Esophagus (tissue), 2 donors: Measurements from ENCODE around the gene LSM10. TPM values are rescaled to one million over a fixed set of nuclear protein-coding genes. Genes with fewer than 3 reads are reported as not detected.

Source experiments
- H3K27ac ChIP-seq, 2 donors: one replicate each; pipeline ENCODE4 v1.5.1; 2013; ENCODE audit warnings: low read depth in 2 of 2, mild to moderate bottlenecking in 2 of 2, inconsistent platforms in 1 of 2, low read length in 1 of 2, moderate library complexity in 1 of 2
- H3K27me3 ChIP-seq, 2 donors: one replicate each; pipeline ENCODE4 v1.6.1; 2013; ENCODE audit warnings: low read length in 2 of 2, control low read depth in 1 of 2, mild to moderate bottlenecking in 1 of 2; ENCODE audit not compliant: insufficient read depth in 2 of 2, control insufficient read depth in 1 of 2
- H3K36me3 ChIP-seq, 2 donors: one replicate each; pipeline ENCODE4 v1.6.1; 2013; ENCODE audit warnings: low read length in 1 of 2; ENCODE audit not compliant: control insufficient read depth in 2 of 2, insufficient read depth in 2 of 2
- H3K4me1 ChIP-seq, 2 donors: one replicate each; pipeline ENCODE4 v1.6.1; 2013; ENCODE audit warnings: low read length in 1 of 2; ENCODE audit not compliant: control insufficient read depth in 2 of 2, insufficient read depth in 2 of 2
- H3K4me3 ChIP-seq, 2 donors: one replicate each; pipeline ENCODE4 v1.5.1; 2013; ENCODE audit warnings: low read length in 2 of 2, mild to moderate bottlenecking in 2 of 2, low read depth in 1 of 2, moderate library complexity in 1 of 2
- H3K9me3 ChIP-seq, 2 donors: one replicate each; pipeline ENCODE4 v1.6.1; 2013; ENCODE audit warnings: mild to moderate bottlenecking in 2 of 2, low read depth in 1 of 2, low read length in 1 of 2, moderate library complexity in 1 of 2; ENCODE audit not compliant: control insufficient read depth in 2 of 2, insufficient read depth in 1 of 2
- WGBS, 2 donors: extraction: QIAGEN DNeasy Blood & Tissue Kit; methylation state at CpG; one replicate each; pipeline ENCODE4 v1.1.7; 2013; 5-methylcytosine and 5-hydroxymethylcytosine counted together
- polyA plus RNA-seq, 2 donors: library from polyadenylated mRNA; stranded (reverse); fragments of 200-250 nt; gene quantifications; one replicate each; pipeline ENCODE4 v1.2.3, GENCODE V29; 2013
- donor health status: healthy with polysubstance abuse.
- donor health status: Bipolar disorder and iron deficiency.

The LSM10 gene
- polyA plus RNA-seq, 2 donors: 16.8 to 30.7 TPM

- Histone ChIP-seq H3K4me3 (no peak overlapping the region), H3K27me3 (no peaks in the 10 kb centered on the region), H3K27ac (peak overlapping the region in 1 of 2 donors; percentile 40), H3K9me3 (no peaks in the 10 kb centered on the region), H3K4me1 (peaks cover 0 to 2% of the 10 kb centered on the region in 2 donors), H3K36me3 (peaks cover 4 to 11% of the 10 kb centered on the region in 2 donors)
- 60 to 86% methylated on average over 5 of the region's 5 CpGs for WGBS, 2 donors
These were observed 17.5 kb downstream of the LSM10 start for GRCh38 chr1:36380143-36380619.

DNA sequence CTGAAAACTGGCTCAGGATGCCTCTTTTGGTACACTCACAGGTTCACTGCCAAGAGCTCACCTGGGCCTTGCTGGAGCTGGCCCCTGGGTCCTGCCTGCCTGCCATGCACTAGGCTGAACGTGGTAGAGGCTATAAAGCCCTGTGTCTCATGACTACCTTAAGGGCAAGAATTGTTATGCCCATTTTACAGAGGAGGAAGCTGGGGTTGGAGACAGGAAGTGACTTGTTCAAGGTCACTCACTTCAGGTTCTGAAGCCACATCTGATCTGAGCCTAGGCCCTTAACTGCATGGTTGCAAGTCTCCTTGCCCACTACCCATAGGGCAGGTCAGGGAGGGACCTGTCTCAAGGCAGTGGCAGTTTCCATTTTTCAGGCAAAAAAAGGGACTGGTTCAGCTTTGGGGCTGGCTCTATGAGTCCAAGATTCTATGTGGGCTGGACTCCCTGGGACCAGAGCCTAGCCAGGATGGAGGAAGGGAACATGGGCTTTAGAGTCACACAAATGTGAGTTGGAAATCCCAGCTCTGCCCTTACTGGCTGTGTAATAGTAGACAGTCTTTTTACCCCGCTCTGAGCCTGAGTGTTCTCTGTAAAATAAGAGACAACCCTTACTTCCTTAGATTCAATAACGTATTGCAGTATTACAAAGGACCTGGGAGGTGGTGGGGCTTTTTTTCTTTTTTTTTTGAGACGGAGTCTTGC lies 19.8 kb downstream of the LSM10 start:
- Histone ChIP-seq H3K4me1 (peaks cover 7 to 16% of the 10 kb centered on the region in 2 donors), H3K4me3 (no peak overlapping the region), H3K9me3 (no peaks in the 10 kb centered on the region), H3K27me3 (no peaks in the 10 kb centered on the region), H3K36me3 (peaks cover 4 to 11% of the 10 kb centered on the region in 2 donors), H3K27ac (peak overlapping the region in 1 of 2 donors; percentile 51)
- 75 to 77% methylated on average over 4 of the region's 4 CpGs for WGBS, 2 donors

- WGBS, 2 donors: 88% methylated on average over 3 of the region's 3 CpGs
- H3K27ac ChIP-seq: peak overlapping the region; percentile 92 to 98
- H3K4me3 ChIP-seq: no peak overlapping the region
- H3K36me3 ChIP-seq: peaks cover 0 to 8% of the 10 kb centered on the region in 2 donors
- no peaks in the 10 kb centered on the region for H3K9me3 ChIP-seq
- no peaks in the 10 kb centered on the region for H3K27me3 ChIP-seq
- peaks cover 7 to 21% of the 10 kb centered on the region in 2 donors for H3K4me1 ChIP-seq
These were observed 25.1 kb downstream of the LSM10 start for GRCh38 chr1:36372617-36373016.

GRCh38 chr1:36369061-36369861 lies 28.4 kb downstream of the LSM10 start:
- H3K27ac ChIP-seq: peak overlapping the region in 1 of 2 donors; percentile 40
- no peaks in the 10 kb centered on the region for H3K27me3 ChIP-seq
- H3K4me1 ChIP-seq: peaks cover 9 to 23% of the 10 kb centered on the region in 2 donors
- H3K36me3 ChIP-seq: peaks cover 0 to 12% of the 10 kb centered on the region in 2 donors
- H3K9me3 ChIP-seq: no peaks in the 10 kb centered on the region
- H3K4me3 ChIP-seq: no peak overlapping the region
- WGBS, 2 donors: 54 to 56% methylated on average over 7 of the region's 7 CpGs

DNA sequence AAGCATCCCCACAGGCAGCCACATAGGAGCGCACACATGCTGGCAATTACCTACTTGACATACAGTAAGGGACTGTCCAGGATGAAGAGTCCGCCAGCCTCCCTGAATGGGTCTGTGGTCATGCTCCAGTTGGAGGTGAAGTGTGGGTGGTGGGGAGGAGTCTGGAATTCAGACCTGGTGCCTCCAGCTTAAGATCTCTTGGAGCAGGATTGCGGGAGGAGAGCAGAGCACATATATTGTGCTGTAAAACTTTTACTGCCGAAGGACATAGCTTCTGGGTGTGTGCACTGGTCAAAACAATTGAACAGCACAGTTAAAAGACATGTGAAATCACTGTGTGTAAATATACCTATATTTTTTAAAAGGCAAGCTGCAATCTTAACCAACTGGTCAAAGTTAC lies 29.9 kb downstream of the LSM10 start:
- H3K27ac ChIP-seq: no peak overlapping the region
- 92 to 95% methylated on average over 4 of the region's 4 CpGs for WGBS, 2 donors
- H3K4me3 ChIP-seq: no peak overlapping the region
- peaks cover 5 to 11% of the 10 kb centered on the region in 2 donors for H3K4me1 ChIP-seq
- H3K36me3 ChIP-seq: peaks cover 0 to 12% of the 10 kb centered on the region in 2 donors
- H3K9me3 ChIP-seq: no peaks in the 10 kb centered on the region
- H3K27me3 ChIP-seq: no peaks in the 10 kb centered on the region

DNA sequence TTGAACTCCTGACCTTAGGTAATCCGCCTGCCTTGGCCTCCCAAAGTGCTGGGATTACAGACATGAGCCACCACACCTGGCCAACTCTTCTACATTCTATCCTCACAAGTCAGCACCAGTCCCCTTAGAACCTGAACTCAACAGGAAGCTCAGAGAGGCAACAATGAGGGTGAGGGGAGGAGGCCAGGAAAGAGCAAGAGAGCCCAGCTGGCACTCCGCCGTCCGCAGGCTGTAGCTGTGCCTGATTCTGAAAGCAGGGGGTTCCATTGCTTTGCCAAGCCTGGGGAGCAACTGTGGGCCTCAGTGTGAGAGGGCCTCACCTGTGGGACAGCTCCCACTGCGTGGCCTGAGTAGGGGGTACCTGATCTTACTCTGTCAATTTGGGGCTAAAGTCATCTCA lies 30.6 kb downstream of the LSM10 start:
- peaks cover 5 to 7% of the 10 kb centered on the region in 2 donors for H3K4me1 ChIP-seq

GRCh38 chr1:36366091-36366661 lies 31.5 kb downstream of the LSM10 start:
- WGBS, 2 donors: 61 to 69% methylated on average over 18 of the region's 18 CpGs

More for the DNA sequence above, 30.6 kb downstream of the LSM10 start:
- Histone ChIP-seq H3K4me3 (no peak overlapping the region), H3K9me3 (no peaks in the 10 kb centered on the region), H3K27me3 (no peaks in the 10 kb centered on the region), H3K27ac (no peak overlapping the region), H3K36me3 (peaks cover 4 to 15% of the 10 kb centered on the region in 2 donors)
- WGBS, 2 donors: 80% methylated on average over 5 of the region's 5 CpGs

GRCh38 chr1:36365381-36365780 lies 32.3 kb downstream of the LSM10 start:
- H3K27me3 ChIP-seq: no peaks in the 10 kb centered on the region
- H3K27ac ChIP-seq: peak overlapping the region in 1 of 2 donors; percentile 24
- peaks cover 4 to 22% of the 10 kb centered on the region in 2 donors for H3K36me3 ChIP-seq
- no peak overlapping the region for H3K4me3 ChIP-seq
- H3K9me3 ChIP-seq: no peaks in the 10 kb centered on the region
- peaks cover 5 to 7% of the 10 kb centered on the region in 2 donors for H3K4me1 ChIP-seq
- 70 to 87% methylated on average over 1 of the region's 1 CpG for WGBS, 2 donors

More at GRCh38 chr1:36366091-36366661, 31.5 kb downstream of the LSM10 start:
- Histone ChIP-seq H3K27me3 (no peaks in the 10 kb centered on the region), H3K4me3 (no peak overlapping the region), H3K36me3 (peaks cover 4 to 18% of the 10 kb centered on the region in 2 donors), H3K27ac (peak overlapping the region in 1 of 2 donors; percentile 38), H3K4me1 (peaks cover 5 to 7% of the 10 kb centered on the region in 2 donors), H3K9me3 (no peaks in the 10 kb centered on the region)

DNA sequence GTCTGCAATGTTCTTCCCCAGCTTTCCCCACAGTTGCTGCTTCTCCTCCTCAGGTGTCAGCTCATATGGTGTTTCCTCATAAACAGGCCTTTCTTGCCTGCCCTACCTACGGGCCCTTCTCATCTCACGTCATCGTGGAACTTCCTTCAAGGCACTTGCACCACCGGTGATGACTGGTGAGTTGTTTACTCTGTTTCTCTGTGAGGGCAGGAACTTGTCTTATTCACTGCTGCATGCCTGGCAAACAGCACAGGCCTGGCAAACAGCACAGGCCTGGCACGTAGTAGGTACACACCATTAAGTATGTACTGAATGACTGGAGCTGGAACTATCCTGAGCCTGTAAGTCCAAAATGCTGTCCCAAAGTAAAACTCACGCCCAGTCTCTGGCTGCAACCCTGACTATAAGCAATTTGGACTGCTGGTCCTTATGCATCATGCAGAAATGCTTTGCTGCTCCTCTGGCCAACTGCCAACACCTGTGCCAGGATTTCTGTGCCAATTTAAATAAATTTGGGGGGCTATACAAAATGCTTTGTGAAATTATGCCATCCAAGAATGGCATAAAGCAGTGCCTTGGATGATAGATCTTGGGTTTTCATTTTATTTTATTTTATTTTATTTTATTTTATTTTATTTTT lies 37.7 kb downstream of the LSM10 start:
- Histone ChIP-seq H3K27ac (peak overlapping the region; percentile 64 to 90), H3K4me3 (no peak overlapping the region), H3K27me3 (no peaks in the 10 kb centered on the region), H3K4me1 (no peaks in the 10 kb centered on the region), H3K9me3 (no peaks in the 10 kb centered on the region), H3K36me3 (peaks cover 18 to 31% of the 10 kb centered on the region in 2 donors)
- 58 to 60% methylated on average over 6 of the region's 6 CpGs for WGBS, 2 donors
